Activated CD4-positive, alpha-beta T cell treated with anti-CD3 and anti-CD28 coated beads, Interleukin-2, amount 50 U/mL, for 16 hours (primary cell): ENCODE results near the gene CERCAM.
"Not testable (repeated sequence)": the region's sequence is repeated elsewhere in the genome, so short reads cannot be mapped to it uniquely, and the experiment has no call there.

Experiments used
- DNase-seq: peaks from one replicate; pipeline ENCODE4 v3.0.0-alpha.2; 2020

Gene CERCAM

DNA sequence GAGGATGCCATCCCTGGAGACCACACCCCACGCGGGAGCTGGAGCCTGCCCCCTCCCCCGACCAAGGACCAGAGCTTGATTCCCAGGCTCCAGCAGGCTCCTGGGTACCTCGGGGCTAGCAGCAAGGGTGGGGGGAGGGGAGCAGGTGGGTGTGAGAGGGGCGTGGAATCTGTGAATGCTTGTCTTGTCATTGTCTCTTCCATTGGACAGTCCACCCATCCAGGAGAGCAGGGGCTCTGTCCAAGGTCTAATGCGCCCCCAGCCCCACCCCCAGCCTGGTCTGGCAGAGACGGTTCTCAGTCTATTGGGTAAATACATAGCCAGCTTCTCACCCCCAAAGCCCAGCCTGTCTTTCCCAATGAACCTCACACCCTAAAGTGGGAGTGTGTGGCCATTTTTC lies 26.7 kb upstream of the CERCAM start:
- no peak for DNase-seq

DNA sequence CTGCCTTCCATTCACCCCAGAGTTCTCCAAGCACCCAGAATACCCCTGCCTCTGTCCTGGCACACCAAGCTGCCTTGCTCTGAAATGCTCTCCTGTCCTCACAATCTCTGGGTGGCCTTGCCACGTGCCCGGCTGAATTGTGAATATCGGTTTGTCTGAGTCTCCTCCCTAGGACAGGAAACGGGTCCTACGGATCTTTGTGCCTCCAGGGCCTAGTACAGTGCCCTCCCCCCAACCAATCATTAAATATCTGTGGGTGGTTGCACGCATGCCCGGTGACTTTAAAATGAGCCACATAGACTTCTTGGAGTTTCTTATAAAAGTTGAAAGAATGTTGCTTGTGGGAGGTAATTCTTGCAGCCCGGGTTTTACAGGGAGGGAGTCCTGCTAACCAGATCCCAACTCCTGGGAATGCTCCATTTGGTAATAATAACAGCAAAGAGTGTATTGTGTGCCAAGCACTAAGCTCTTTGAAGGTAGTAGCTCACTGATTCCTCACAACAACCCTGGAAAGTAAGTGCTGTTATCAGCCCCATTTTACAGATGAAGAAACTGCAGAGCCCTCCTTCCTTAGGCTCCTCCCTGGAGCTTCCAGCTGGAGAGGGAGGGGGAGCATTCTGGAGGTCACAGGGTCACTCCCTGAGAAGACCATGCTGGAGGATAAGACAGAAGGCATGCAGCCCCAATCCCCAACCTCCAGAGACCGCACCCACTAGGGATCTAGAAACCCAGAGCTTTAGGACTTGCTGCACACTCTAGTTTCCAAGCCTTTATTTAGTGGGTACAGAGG lies 26.1 kb upstream of the CERCAM start:
- DNase-seq: no peak

GRCh38 chr9:128396970-128397613 lies 23.6 kb upstream of the CERCAM start:
- no peak for DNase-seq

DNA sequence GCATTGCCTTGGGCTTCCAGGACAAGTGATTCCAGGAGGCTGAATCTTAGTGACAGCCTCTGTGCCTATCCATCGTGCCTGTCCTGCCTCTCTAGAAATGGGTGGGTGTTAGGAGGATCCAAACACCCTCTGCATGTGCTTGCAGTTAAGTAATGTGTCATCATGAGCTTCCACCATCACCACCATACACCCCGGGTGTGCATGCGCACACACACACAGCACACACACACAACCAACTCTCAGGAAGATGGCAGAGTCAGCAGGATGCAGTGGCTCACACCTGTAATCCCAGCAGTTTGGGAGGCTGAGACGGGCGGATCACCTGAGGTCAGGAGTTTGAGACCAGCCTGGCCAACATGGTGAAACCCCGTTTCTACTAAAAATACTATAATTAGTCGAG lies 22.8 kb upstream of the CERCAM start:
- no peak for DNase-seq

- no peak for DNase-seq
Measured at GRCh38 chr9:128399861-128400260, 20.8 kb upstream of the CERCAM start.

- DNase-seq: no peak
Measured at GRCh38 chr9:128404560-128404959, 16.1 kb upstream of the CERCAM start.

DNA sequence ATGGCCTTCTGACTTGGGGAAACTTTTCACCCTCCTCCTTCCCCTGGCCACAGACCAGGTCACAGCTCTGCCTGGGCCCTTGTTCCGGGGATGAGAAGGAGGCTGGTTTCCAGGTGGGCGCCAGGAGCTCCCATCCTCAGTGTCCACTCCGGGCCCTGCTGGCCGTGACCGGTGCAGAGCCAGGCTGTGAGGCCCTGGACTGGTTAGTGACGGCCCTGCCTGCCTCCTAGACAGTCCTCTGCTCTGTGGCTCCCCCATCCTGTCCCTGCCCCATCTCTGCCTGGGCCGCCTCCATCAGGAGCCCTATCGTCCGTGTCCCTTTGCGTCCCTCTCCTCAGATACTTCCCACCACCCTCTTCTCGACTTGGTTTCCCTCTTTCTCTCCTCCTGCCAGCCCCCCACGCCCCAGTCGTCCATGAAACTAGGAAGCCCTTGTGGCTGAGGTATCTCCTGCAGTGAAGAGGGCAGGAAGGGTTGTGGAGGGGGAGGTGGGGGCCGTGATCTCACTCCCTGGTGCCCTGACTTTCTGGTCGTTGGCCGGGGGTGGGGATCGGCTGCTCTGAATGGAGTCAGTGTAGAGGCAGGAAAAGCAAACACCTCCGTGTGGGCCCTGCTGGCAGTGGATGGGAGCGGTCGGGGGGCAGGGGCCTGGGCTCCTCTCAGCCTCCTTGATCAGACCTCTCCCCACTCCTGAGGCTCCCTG lies 15.4 kb upstream of the CERCAM start:
- no peak for DNase-seq

DNA sequence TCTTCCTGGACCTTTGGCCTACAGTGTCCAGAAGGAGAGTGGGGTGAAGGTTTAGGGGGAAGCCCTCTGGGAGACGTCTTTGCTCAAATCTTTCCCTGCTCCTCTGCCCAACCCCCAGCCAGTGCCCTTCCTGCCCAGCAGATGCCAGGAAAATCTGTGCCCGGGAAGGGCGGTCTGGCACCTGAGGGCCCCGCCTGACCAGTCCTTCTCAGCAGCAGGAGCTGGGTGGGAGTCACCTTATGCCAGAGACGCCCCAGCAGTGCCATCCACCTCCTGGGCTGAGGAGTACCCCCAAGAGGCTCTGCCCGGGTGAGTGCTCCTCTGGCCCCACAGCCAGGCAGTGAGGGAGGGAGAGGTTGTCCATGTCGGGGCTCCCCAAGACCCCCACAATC lies 14.9 kb upstream of the CERCAM start:
- no peak for DNase-seq

- no peak for DNase-seq
Measured at GRCh38 chr9:128406848-128407391, 13.7 kb upstream of the CERCAM start.

- no peak for DNase-seq
Measured at GRCh38 chr9:128408963-128409431, 11.7 kb upstream of the CERCAM start.

DNA sequence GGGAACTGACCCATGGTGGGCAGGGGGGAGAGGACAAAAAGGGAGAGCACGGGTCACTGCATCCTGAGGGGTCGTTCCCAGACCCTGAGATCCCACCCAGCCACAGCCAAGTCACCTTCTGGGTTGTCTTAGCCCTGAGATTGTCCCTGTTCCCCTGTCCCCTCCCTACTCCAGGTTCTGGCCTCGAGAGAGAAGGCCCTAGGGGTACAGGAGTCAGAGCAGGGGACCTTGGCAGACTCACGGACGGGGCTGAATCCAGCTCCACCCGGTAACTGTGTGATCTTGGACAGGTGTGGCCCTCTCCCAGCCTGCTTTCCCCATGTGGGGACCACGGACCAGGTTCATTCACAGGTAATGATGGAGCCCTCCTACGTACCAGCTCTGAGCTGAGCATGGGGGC lies 11.2 kb upstream of the CERCAM start:
- DNase-seq: no peak

GRCh38 chr9:128409978-128410377 lies 10.7 kb upstream of the CERCAM start:
- DNase-seq: no peak

DNA sequence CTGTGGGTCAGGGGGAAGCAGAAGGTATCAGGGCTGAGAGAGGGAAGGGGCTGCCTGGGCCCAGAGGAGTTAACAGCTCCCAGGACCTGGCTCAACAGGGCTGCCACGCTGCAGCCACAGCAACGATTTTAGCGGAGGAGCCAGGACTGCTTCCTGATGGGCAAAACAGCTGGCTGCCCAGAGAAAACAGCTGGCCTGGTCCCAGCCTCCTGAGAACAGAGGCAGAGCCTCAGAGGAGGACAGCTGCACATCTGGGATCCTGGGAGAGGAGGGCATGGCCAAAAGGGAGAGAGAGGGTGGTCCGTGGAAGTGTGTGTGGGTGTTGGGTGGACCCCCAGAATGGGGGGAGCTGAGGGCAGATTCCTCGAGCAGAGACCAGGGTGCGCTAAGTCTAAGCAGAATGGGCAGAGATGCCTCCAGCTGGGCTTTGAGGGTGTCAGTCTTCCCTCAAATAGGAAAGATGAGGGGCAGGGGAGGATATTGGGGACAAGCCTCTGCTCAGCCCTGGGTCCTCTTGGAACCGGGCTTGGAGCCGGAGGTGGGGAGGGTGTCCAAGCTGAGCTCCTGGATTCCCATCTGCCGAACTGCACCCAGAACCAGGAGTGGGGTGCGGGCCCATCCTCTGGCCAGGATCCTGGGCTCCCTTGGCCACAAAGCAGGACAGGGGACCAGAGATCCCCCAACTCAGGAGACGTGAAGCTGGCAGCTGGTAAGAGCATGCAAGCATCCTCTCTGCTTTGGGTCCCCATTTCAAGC lies 9.1 kb upstream of the CERCAM start:
- no peak for DNase-seq

DNA sequence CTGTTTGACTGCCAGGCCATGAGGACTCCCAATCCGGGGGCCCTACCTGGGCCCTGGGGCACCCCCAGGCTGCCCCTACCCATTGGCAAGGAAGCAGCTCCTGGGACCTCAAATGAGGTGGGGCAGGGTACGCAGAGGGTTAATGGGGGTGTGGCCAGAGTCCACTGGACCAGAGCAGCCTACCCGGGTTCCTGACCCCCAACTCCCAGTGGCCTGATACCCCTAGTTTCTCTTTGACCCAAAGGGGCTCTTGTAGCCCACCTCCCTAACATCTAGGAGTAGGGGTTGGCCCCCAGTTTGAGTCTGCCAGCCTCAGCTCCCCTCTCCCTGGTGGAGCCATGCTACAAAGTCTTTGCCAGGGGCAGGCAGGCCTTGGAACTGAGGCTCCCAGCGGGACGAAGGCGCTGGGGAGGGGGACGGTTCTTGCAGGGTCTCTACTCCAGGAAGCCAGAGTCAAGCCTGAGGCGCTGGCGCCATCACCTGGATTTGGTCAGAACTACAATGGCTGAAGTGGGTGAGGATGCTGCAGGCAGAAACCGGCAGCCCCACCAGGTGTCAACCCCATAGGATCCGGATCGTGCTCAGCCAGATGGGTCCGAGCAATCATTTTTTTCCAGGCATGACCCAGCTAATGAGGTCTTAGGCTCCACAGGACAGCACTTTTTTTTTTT lies 8.4 kb upstream of the CERCAM start:
- peak; percentile 44 for DNase-seq

- DNase-seq: not testable (repeated sequence)
Measured at GRCh38 chr9:128413728-128414127, 6.9 kb upstream of the CERCAM start.

DNA sequence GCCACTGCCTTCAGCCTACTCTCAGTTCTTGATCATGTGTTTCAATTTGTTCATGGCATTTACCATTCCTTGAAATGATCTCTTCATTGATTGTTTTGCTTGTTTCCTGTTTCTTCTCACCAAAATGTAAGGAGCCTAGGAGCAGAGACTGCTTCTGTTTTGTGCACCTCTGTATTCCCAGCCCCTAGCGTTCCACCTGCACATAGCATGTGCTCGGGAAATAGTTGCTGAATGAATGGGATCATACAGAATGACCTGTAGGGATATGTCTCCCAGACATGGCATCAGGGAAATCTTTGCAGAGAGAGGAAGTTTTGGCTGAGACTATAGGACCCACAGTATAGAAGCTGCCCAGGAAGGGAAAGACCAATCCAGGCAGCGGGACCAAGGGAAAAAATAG lies 6.2 kb upstream of the CERCAM start:
- DNase-seq: no peak

DNA sequence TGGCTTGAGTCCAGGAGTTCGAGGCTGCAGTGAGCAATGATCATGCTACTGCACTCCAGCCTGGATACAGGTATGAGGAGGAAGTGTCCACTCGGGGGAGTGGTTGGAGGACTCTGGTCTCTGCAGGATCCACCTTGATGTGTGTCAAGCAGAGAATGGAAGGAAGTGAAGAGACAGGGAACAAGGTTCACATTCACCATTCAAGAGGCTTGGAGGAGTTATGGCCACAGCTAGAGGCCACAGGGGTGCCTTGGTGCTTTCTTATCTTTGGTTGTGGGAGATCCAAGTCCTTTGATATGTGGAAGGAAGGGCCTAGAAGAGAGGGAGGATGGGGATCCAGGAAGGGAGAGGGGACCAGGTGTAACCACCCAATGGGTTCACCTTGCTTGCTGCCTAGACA lies 5.4 kb upstream of the CERCAM start:
- DNase-seq: no peak

DNA sequence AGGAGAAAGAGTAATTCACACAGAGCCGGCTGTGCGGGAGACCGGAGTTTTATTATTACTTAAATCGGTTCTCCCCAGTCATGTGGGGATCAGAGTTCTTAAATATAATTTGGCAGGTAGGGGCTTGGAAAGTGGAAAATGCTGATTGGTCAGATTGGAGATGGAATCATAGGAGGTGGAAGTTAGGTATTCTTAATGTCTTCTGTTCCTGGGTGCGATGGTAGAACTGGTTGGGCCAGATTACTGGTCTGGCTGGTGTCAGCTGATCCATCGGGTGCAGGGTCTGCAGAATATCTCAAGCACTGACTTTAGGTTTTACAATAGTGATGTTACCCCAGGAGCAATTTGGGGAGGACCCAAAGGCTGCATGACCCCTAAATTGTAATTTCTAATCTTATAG lies 4.6 kb upstream of the CERCAM start:
- DNase-seq: no peak

DNA sequence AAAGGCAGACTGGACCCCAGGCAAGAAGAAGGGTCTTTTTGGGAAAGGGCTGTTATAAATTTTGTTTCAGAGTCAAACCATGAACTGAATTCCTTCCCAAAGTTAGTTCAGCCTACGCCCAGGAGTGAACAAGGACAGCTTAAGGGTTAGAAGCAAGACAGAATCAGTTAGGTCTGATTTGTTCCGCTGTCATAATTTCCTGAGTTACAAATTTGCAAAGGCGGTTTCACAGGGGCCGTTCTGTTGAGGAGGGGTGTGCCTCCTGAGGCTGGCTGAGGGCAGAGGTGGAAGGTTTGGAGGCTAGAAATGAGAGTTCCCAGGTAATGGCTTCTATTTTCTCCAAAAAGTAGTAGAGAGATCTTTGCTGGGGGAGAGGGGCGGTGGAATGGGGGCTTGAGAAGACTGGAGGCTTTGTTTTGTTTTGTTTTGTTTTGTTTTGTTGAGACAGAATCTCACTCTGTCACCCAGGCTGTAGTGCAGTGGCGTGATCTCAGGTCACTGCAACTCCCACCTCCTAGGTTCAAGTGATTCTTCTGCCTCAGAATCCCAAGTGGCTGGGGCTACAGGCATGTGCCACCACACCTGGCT lies 4.1 kb upstream of the CERCAM start:
- DNase-seq: no peak

DNA sequence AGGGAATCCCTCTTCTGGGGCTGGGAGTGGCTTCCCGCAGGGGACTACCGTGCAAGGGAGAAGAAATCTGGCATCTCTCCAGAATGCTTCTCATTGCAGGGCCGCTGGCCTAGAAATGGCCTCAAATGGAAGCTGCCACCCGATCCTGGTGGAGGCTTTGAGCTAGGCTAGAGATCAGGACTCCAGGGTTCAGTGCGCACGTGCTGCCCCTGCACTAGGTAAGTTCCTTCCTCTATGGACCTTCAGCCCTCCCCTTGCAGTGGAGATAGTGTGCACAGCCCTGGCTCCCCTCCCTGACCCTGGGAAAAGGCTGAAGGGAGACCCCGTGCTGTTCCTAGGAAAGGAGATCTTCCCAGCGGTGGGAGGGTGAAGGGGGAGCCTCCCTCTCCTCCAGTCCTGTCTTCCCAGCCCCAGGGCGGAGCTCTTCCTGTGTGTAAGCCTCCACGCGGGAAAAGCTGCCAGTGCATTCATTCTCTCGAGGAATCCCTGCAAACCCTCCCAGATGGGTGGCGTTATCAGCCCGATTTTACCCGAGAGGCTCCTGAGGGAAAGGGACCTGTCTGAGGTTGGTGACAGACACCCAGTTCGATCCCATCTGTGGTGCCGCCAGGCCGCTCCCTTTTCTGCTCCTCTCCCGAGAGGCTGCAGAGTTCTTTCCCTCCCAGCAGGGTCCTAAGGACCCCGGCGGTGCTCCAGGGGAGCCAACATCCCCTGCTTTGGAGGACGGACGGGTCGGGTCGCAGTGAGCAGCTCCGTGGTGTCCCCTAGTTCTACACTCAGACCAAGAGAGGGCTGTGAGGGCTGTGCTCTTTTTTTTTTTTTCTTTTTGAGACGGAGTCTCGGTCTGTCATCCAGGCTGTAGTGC lies 1.4 kb upstream of the CERCAM start:
- DNase-seq: no peak
